GM12878 (cell line): Measurements from ENCODE around the gene TCL1B. TPM values are rescaled to one million over a fixed set of nuclear protein-coding genes. Genes with fewer than 3 reads are reported as not detected.

Experiments used
- ATAC-seq: fragments of 200-7000 bp; cut with Tn5 transposase; 3 replicates; pipeline ENCODE4 v1.9.1; 2020; ENCODE audit warnings: mild to moderate bottlenecking, moderate library complexity
- BruUV-seq: library from RNA; stranded (reverse); fragments of 400-500 nt; replicated peaks from 2 replicates; lab custom pipeline; 2021; lab: Mats Ljungman, UMichigan
- CTCF ChIA-PET: fragments of 300-600 bp; sonication (Branson Sonifier 250); formaldehyde crosslinking; extraction: SDS; loops from one replicate; lab custom pipeline; 2021; ENCODE audit warnings: inconsistent platforms; lab: Yijun Ruan, JAX
- POLR2A ChIA-PET: fragments of 350-600 bp; formaldehyde crosslinking; extraction: SDS; loops from one replicate; lab custom pipeline; 2021; ENCODE audit warnings: inconsistent platforms; lab: Charles Lee
- RAD21 ChIA-PET: fragments of 300-600 bp; sonication (Branson Sonifier 250); formaldehyde crosslinking; loops from one replicate; lab custom pipeline; 2023; ENCODE audit warnings: antibody characterized with exemption; ENCODE audit not compliant: unreplicated experiment; lab: Charles Lee
- SMC1A ChIA-PET: fragments of 300-600 bp; sonication (Branson Sonifier 250); formaldehyde crosslinking; loops from one replicate; lab custom pipeline; 2023; ENCODE audit not compliant: unreplicated experiment, uncharacterized antibody; lab: Charles Lee
- DNase-seq: peaks from one replicate; pipeline ENCODE4 v3.0.0-alpha.2; 2011; ENCODE audit warnings: low read depth, low spot score
- FAIRE-seq: peaks from 3 replicates; lab custom pipeline; 2011; peaks lifted over from hg19 to GRCh38; lab: Jason Lieb, UNC
- H2AFZ ChIP-seq: 2 replicates; pipeline ENCODE4 v1.6.0; 2011; ENCODE audit warnings: low read depth, low read length, control low read depth; ENCODE audit not compliant: control insufficient read depth
- H3K27ac ChIP-seq: 2 replicates; pipeline ENCODE4 v1.5.1; 2011; ENCODE audit warnings: control low read depth; ENCODE audit not compliant: control insufficient read depth, insufficient read depth
- H3K27me3 ChIP-seq, 2 experiments: replicated peaks in 1 of 2; 2 replicates each; pipeline versions ENCODE4 v1.6.0 to v1.6.1; 2011; ENCODE audit warnings: low read length in 1 of 2; ENCODE audit not compliant: control insufficient read depth in 2 of 2, insufficient read depth in 2 of 2
- H3K36me3 ChIP-seq, 2 experiments: 2 replicates each; pipeline ENCODE4 v1.5.1; 2011; ENCODE audit warnings: low read length in 1 of 2; ENCODE audit not compliant: control insufficient read depth in 2 of 2, insufficient read depth in 2 of 2
- H3K4me1 ChIP-seq: 2 replicates; pipeline ENCODE4 v1.6.1; 2011; ENCODE audit warnings: mild to moderate bottlenecking, low read length, moderate library complexity, mixed read lengths; ENCODE audit not compliant: control insufficient read depth, insufficient read depth
- H3K4me2 ChIP-seq: 2 replicates; pipeline ENCODE4 v1.6.0; 2011; ENCODE audit warnings: control low read depth; ENCODE audit not compliant: control insufficient read depth, insufficient read depth
- H3K4me3 ChIP-seq: fragments of 200-600 bp; sonication (generic); 2 replicates; pipeline ENCODE4 v1.5.1; 2016
- H3K79me2 ChIP-seq: 2 replicates; pipeline ENCODE4 v1.6.0; 2011; ENCODE audit warnings: low read length; ENCODE audit not compliant: control insufficient read depth, insufficient read depth
- H3K9ac ChIP-seq: 2 replicates; pipeline ENCODE4 v1.8.0; 2011; ENCODE audit warnings: low read length, control low read depth, mixed read lengths; ENCODE audit not compliant: control insufficient read depth, insufficient read depth
- H3K9me3 ChIP-seq: replicated peaks from 3 replicates; pipeline ENCODE4 v1.5.1; 2011; ENCODE audit warnings: mild to moderate bottlenecking, low read length; ENCODE audit not compliant: control insufficient read depth, insufficient read depth
- H4K20me1 ChIP-seq: 2 replicates; pipeline ENCODE4 v1.6.0; 2011; ENCODE audit not compliant: control insufficient read depth, insufficient read depth
- CBX3 ChIP-seq: fragments of 200-600 bp; sonication (generic); IDR thresholded peaks from 2 replicates; pipeline ENCODE4 v1.6.1; 2016; ENCODE audit warnings: low read depth, borderline replicate concordance
- CHD4 ChIP-seq: fragments of 200-600 bp; sonication (generic); IDR thresholded peaks from 2 replicates; pipeline ENCODE4 v1.6.1; 2016; ENCODE audit warnings: mild to moderate bottlenecking
- DPF2 ChIP-seq: fragments of 450-650 bp; IDR thresholded peaks from 2 replicates; pipeline ENCODE4 v1.6.1; 2017; ENCODE audit warnings: mild to moderate bottlenecking
- MAX ChIP-seq: IDR thresholded peaks from 2 replicates; pipeline ENCODE4 v1.6.1; 2012; ENCODE audit warnings: low read depth, low read length, improper control_type of control experiment
- MEF2A ChIP-seq: IDR thresholded peaks from 2 replicates; pipeline ENCODE4 v1.6.1; 2011; ENCODE audit warnings: low read depth, mild to moderate bottlenecking, low read length, moderate library complexity; ENCODE audit not compliant: insufficient read depth
- MXI1 ChIP-seq: fragments of 150-350 bp; IDR thresholded peaks from 2 replicates; pipeline ENCODE4 v1.6.1; 2011; ENCODE audit warnings: low read depth, mild to moderate bottlenecking, inconsistent platforms, low read length, improper control_type of control experiment
- NR2C2 ChIP-seq: IDR thresholded peaks from 2 replicates; pipeline ENCODE4 v1.6.1; 2011; ENCODE audit warnings: borderline replicate concordance, low read depth; ENCODE audit not compliant: control insufficient read depth, insufficient read length
- SMC3 ChIP-seq: IDR thresholded peaks from 2 replicates; pipeline ENCODE4 v1.6.1; 2011; ENCODE audit warnings: low read length, improper control_type of control experiment, borderline replicate concordance
- TCF7 ChIP-seq: IDR thresholded peaks from 2 replicates; pipeline ENCODE4 v1.6.1; 2014; ENCODE audit warnings: antibody characterized with exemption, borderline replicate concordance
- ZNF217 ChIP-seq: fragments of 450-650 bp; IDR thresholded peaks from 2 replicates; pipeline ENCODE4 v1.6.1; 2017; ENCODE audit warnings: antibody characterized with exemption, mild to moderate bottlenecking
- ZNF622 ChIP-seq: fragments of 450-650 bp; IDR thresholded peaks from 2 replicates; pipeline ENCODE4 v1.6.1; 2017; ENCODE audit warnings: mild to moderate bottlenecking, inconsistent platforms
- WGBS: methylation state at CpG from one replicate; pipeline ENCODE4 v1.1.6; 2016; ENCODE audit warnings: low lambda C conversion rate; ENCODE audit not compliant: insufficient replicate concordance, insufficient coverage; ENCODE audit errors: missing lambda C conversion rate; 5-methylcytosine and 5-hydroxymethylcytosine counted together
- in situ Hi-C: fragments of 300-500 bp; cut with MboI; formaldehyde crosslinking; loops from 9 replicates; pipeline ENCODE4 v1.14.3; 2018; ENCODE audit warnings: mixed read lengths
- intact Hi-C: fragments of 100-400 bp; cut with micrococcal nuclease; formaldehyde crosslinking; loops from one replicate; pipeline ENCODE4 v1.14.2; 2022; ENCODE audit not compliant: unreplicated experiment
- polyA plus RNA-seq, 11 experiments: library from polyadenylated mRNA; depleted of rRNA in 4 of 11; unstranded in 6 of 11; stranded (reverse) in 5 of 11; fragments of >200 nt; fragmentation: Nextera tagmentation in 4 of 11; fragmentation: Illumina TruSeq in 1 of 11; extraction: Ambion mirVana in 4 of 11; extraction: Trizol in 1 of 11; gene quantifications; 1 replicate in 1 of 11; 2 replicates in 10 of 11; pipeline versions ENCODE4 v1.2.1 to v1.2.3, GENCODE V29; 2011 to 2016; ENCODE audit warnings: inconsistent platforms in 2 of 11, missing spikeins in 2 of 11, low read depth in 1 of 11
- total RNA-seq, 4 experiments: library from RNA; depleted of rRNA in 3 of 4; stranded (reverse); fragments of >200 nt in 3 of 4; fragmentation: Illumina TruSeq in 1 of 4; extraction: Trizol in 1 of 4; gene quantifications; 2 replicates each; pipeline versions ENCODE4 v1.2.1 to v1.2.3, GENCODE V29; 2013 to 2021
- TF ChIP-seq, protein P1 (sequence below): fragments of 450-650 bp; IDR thresholded peaks from 2 replicates; pipeline ENCODE4 v1.6.1; 2018; ENCODE audit warnings: mild to moderate bottlenecking, low read depth, moderate library complexity; ENCODE audit not compliant: partially characterized antibody
- TF ChIP-seq, protein P2 (sequence below): fragments of 450-650 bp; formaldehyde crosslinking; IDR thresholded peaks from 2 replicates; pipeline ENCODE4 v1.4.0; 2022; ENCODE audit warnings: mild to moderate bottlenecking, moderate library complexity
- TF ChIP-seq, protein P3 (sequence below): IDR thresholded peaks from 2 replicates; pipeline ENCODE4 v1.6.1; 2012; ENCODE audit warnings: low read length, inconsistent platforms

Gene TCL1B
- total and polyA plus RNA-seq, 10 of the 15 experiments (the other 5 are each of a cell fraction or from before 2014, with no cell fraction given), result 0.10 to 0.18 (median 0.13) TPM; not detected in 6

DNA sequence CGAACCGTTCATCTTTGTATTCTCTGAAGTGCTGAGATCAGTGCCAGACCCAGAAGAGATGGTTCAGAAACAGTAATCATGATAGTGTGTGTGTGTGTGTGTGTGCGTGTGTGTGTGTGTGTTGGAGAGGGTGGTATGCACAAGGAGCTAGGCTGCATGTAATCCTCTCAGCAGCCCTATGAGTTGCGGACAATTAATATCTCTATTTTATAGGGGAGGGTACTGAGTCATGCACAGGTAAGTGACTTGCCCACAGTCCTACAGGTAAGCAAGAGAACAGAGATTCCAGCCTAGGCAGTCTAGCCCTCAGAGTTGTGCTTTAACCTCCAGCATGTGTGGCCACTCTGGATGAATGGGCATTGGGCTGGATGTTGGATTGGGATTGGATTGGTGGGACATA lies 55.6 kb downstream of the TCL1B start:
- no peak overlapping the region for H3K27ac ChIP-seq
- H3K27me3 ChIP-seq, result no peaks in the 10 kb centered on the region
- TF ChIP-seq CHD4 (no peak), MXI1 (no peak), NR2C2 (no peak), CBX3 (no peak), DPF2 (no peak), MAX (no peak), SMC3 (no peak), ZNF217 (no peak), TCF7 (no peak), ZNF622 (no peak), MEF2A (no peak)
- TF ChIP-seq, protein P1, sequence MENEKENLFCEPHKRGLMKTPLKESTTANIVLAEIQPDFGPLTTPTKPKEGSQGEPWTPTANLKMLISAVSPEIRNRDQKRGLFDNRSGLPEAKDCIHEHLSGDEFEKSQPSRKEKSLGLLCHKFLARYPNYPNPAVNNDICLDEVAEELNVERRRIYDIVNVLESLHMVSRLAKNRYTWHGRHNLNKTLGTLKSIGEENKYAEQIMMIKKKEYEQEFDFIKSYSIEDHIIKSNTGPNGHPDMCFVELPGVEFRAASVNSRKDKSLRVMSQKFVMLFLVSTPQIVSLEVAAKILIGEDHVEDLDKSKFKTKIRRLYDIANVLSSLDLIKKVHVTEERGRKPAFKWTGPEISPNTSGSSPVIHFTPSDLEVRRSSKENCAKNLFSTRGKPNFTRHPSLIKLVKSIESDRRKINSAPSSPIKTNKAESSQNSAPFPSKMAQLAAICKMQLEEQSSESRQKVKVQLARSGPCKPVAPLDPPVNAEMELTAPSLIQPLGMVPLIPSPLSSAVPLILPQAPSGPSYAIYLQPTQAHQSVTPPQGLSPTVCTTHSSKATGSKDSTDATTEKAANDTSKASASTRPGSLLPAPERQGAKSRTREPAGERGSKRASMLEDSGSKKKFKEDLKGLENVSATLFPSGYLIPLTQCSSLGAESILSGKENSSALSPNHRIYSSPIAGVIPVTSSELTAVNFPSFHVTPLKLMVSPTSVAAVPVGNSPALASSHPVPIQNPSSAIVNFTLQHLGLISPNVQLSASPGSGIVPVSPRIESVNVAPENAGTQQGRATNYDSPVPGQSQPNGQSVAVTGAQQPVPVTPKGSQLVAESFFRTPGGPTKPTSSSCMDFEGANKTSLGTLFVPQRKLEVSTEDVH, result no peak
- TF ChIP-seq, protein P2, sequence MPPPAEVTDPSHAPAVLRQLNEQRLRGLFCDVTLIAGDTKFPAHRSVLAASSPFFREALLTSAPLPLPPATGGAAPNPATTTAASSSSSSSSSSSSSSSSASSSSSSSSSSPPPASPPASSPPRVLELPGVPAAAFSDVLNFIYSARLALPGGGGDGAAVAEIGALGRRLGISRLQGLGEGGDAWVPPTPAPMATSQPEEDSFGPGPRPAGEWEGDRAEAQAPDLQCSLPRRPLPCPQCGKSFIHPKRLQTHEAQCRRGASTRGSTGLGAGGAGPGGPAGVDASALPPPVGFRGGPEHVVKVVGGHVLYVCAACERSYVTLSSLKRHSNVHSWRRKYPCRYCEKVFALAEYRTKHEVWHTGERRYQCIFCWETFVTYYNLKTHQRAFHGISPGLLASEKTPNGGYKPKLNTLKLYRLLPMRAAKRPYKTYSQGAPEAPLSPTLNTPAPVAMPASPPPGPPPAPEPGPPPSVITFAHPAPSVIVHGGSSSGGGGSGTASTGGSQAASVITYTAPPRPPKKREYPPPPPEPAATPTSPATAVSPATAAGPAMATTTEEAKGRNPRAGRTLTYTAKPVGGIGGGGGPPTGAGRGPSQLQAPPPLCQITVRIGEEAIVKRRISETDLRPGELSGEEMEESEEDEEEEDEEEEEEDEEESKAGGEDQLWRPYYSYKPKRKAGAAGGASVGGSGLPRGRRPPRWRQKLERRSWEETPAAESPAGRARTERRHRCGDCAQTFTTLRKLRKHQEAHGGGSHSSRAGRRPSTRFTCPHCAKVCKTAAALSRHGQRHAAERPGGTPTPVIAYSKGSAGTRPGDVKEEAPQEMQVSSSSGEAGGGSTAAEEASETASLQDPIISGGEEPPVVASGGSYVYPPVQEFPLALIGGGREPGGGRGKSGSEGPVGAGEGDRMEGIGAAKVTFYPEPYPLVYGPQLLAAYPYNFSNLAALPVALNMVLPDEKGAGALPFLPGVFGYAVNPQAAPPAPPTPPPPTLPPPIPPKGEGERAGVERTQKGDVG (CRISPR knock-in tag), result no peak
- TF ChIP-seq, protein P3, sequence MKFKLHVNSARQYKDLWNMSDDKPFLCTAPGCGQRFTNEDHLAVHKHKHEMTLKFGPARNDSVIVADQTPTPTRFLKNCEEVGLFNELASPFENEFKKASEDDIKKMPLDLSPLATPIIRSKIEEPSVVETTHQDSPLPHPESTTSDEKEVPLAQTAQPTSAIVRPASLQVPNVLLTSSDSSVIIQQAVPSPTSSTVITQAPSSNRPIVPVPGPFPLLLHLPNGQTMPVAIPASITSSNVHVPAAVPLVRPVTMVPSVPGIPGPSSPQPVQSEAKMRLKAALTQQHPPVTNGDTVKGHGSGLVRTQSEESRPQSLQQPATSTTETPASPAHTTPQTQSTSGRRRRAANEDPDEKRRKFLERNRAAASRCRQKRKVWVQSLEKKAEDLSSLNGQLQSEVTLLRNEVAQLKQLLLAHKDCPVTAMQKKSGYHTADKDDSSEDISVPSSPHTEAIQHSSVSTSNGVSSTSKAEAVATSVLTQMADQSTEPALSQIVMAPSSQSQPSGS, result no peak
- ChIA-PET SMC1A (no interaction called here), CTCF (no interaction called here), RAD21 (no interaction called here), POLR2A (no interaction called here)
- ATAC-seq, result no peak
- no peaks in the 10 kb centered on the region for H4K20me1 ChIP-seq
- no peaks in the 10 kb centered on the region for H3K79me2 ChIP-seq
- H3K4me2 ChIP-seq, result no peak overlapping the region
- WGBS, result 60% methylated on average over 4 of the region's 4 CpGs
- no peaks in the 10 kb centered on the region for H3K4me1 ChIP-seq
- FAIRE-seq, result no peak
- H3K9ac ChIP-seq, result no peak overlapping the region
- no peak overlapping the region for H2AFZ ChIP-seq
- no peak for DNase-seq
- in situ Hi-C loops (no loop called here), intact Hi-C loops (no loop called here)
- H3K9me3 ChIP-seq, result no peaks in the 10 kb centered on the region; the same call in 2 of the 3 replicates
- BruUV-seq, result no TSS peak
- H3K4me3 ChIP-seq, result no peak overlapping the region
- no peaks in the 10 kb centered on the region for H3K36me3 ChIP-seq
